ENCODE measurements around the gene CNRIP1. TPM values are rescaled to one million over a fixed set of nuclear protein-coding genes. Genes with fewer than 3 reads are reported as not detected.
"Not testable (repeated sequence)": the region's sequence is repeated elsewhere in the genome, so short reads cannot be mapped to it uniquely, and the experiment has no call there.

Gene CNRIP1
- total RNA-seq, 1 donor from 2014 or later, result 8.0 TPM

DNA sequence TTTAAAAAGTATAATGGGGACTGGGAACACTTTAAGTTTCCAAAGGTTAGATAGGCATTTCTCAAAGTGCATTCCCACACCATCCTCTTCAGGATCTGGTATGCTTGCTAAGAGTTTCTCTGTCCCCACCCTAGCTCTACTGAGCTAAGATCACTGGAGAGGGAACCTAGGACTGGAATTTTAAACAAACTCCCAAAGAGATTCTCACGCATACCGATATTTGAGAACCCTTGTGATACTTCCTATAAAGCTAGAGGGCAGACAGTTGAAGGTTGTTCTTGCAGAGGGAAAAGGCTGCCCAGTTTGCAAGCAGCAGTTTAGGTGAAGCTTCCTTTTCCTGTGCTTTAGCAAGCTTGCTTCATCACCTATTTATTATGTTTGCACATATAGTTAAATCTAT is 3.6 kb downstream of the CNRIP1 start:
- peaks cover 34% of the 10 kb centered on the region for H3K36me3 ChIP-seq

DNA sequence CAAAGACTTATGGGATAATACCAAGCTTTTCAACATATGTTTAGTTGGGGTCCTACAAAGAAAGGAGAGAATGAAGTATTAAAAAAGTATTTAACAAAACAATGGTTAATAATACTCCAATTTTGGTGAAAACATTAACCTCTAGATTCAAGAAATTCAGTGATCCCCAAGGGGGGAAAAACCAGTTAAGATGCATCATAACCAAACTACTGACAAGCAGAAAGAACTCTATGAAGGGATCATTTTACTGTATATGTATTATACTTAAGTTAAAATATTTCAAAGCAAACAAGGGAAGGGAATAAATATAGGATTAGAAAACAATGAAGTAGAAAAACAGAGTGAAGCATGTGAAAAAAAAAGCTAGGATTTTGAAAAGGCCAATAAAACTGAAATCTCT is 8.7 kb downstream of the CNRIP1 start:
- DNase-seq, result no peak
- H3K27me3 ChIP-seq (ENCODE audit: low read depth), result no peaks in the 10 kb centered on the region
- no peak overlapping the region for H3K27ac ChIP-seq (replicated peaks)
- H3K4me3 ChIP-seq, result no peak overlapping the region
- intact Hi-C loops (cut with micrococcal nuclease), result no loop called here
- H3K36me3 ChIP-seq, result peaks cover 35% of the 10 kb centered on the region
- H3K9me3 ChIP-seq (replicated peaks), result peaks cover 7% of the 10 kb centered on the region
- TF ChIP-seq, protein P1, sequence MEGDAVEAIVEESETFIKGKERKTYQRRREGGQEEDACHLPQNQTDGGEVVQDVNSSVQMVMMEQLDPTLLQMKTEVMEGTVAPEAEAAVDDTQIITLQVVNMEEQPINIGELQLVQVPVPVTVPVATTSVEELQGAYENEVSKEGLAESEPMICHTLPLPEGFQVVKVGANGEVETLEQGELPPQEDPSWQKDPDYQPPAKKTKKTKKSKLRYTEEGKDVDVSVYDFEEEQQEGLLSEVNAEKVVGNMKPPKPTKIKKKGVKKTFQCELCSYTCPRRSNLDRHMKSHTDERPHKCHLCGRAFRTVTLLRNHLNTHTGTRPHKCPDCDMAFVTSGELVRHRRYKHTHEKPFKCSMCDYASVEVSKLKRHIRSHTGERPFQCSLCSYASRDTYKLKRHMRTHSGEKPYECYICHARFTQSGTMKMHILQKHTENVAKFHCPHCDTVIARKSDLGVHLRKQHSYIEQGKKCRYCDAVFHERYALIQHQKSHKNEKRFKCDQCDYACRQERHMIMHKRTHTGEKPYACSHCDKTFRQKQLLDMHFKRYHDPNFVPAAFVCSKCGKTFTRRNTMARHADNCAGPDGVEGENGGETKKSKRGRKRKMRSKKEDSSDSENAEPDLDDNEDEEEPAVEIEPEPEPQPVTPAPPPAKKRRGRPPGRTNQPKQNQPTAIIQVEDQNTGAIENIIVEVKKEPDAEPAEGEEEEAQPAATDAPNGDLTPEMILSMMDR (IDR thresholded peaks at IDR 0.05; ENCODE audit: borderline replicate concordance), result no peak
- H3K4me1 ChIP-seq, result peaks cover 10% of the 10 kb centered on the region

More for the DNA sequence above, 3.6 kb downstream of the CNRIP1 start:
- peaks cover 45% of the 10 kb centered on the region for H3K4me1 ChIP-seq
- no peak overlapping the region for H3K4me3 ChIP-seq
- no peak for DNase-seq
- H3K9me3 ChIP-seq (replicated peaks), result peaks cover 7% of the 10 kb centered on the region
- TF ChIP-seq, protein P1 (IDR thresholded peaks at IDR 0.05; ENCODE audit: borderline replicate concordance), result no peak
- intact Hi-C loops (cut with micrococcal nuclease), result no loop called here
- H3K27me3 ChIP-seq (ENCODE audit: low read depth), result peaks cover 18% of the 10 kb centered on the region
- no peak overlapping the region for H3K27ac ChIP-seq (replicated peaks)

DNA sequence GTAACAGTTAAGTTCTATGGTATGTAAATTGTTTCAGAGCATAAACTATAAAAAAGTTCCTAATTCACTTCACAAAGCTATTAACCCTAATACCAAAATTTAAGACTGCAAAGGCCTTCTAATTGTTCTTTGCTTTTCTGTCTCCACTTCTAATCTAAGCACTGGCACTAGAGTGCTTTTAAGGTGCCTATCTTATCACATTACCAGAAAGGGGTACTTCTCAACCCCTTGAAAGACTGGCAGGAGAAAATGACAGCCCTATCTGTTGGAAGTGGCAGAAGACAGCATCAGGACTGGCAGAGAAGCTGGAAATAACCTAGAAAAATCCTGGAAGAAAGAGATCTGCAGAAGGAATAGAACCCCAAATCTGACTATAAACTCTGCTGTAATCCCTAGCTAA is 10.3 kb downstream of the CNRIP1 start:
- no peak overlapping the region for H3K27ac ChIP-seq (replicated peaks)
- no peaks in the 10 kb centered on the region for H3K27me3 ChIP-seq (ENCODE audit: low read depth)
- H3K4me3 ChIP-seq, result no peak overlapping the region
- intact Hi-C loops (cut with micrococcal nuclease), result no loop called here
- H3K36me3 ChIP-seq, result peaks cover 22% of the 10 kb centered on the region
- TF ChIP-seq, protein P1 (IDR thresholded peaks at IDR 0.05; ENCODE audit: borderline replicate concordance), result no peak
- peaks cover 6% of the 10 kb centered on the region for H3K9me3 ChIP-seq (replicated peaks)
- peaks cover 6% of the 10 kb centered on the region for H3K4me1 ChIP-seq
- no peak for DNase-seq

DNA sequence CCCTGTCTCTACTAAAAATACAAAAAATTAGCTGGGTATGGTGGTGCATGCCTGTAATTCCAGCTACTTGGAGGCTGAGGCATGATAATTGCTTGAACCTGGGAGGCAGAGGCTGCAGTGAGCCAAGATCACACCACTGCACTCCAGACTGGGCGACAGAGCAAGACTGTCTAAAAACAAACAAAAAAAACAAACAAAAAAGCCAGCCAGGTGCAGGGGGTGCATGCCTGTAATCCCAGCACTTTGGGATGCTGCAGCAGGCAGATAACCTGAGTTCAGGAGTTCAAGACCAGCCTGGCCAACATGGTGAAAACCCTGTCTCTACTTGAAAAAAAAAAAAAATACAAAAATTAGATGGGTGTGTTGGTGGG is 15.9 kb downstream of the CNRIP1 start:
- H3K27ac ChIP-seq (replicated peaks); H3K4me3 ChIP-seq; intact Hi-C loops (cut with micrococcal nuclease); H3K27me3 ChIP-seq (ENCODE audit: low read depth); DNase-seq; H3K9me3 ChIP-seq (replicated peaks); H3K4me1 ChIP-seq: not testable (repeated sequence)
- H3K36me3 ChIP-seq, result peaks cover 16% of the 10 kb centered on the region

DNA sequence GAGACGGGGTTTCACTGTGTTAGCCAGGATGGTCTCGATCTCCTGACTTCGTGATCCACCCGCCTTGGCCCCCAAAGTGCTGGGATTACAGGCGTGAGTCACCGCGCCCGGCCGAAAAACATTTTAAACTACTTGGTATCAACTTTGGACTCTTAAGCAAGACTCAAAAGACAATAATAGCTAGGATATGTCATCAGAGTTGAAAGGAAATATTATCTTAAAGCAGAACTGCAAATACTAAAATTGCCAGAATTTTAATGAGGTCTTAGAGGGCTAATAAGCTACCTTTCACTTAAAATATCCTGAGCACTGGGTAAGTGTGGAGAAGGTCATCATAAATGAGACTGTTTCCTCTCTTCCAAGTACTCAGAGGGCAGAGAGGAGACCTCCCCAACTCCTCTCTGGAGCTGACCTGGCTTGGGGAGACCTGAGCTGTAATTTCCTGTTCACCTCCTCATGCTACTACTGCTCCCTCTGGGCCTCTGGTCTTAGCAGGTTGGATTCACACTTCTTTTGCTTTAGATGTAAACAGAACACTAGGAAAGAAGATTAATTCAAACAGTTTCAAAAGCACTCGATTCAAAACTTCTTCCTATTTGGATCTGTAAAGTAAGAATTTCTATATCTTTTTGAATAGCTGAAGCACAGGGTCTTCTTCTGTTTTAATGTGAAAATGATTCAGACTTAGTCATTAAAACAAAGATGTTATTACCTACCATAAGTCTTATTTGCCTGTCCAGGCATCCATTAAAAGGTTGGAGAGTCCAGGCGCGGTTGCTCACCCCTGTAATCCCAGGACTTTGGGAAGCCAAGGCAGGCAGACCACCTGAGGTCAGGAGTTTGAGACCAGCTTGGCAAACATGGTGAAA is 16.5 kb downstream of the CNRIP1 start:
- TF ChIP-seq, protein P1 (IDR thresholded peaks at IDR 0.05; ENCODE audit: borderline replicate concordance), result no peak
- no peak for DNase-seq
- Histone ChIP-seq H3K36me3 (peaks cover 16% of the 10 kb centered on the region), H3K4me3 (no peak overlapping the region), H3K9me3 (replicated peaks) (no peaks in the 10 kb centered on the region), H3K27ac (replicated peaks) (no peak overlapping the region), H3K4me1 (no peaks in the 10 kb centered on the region), H3K27me3 (ENCODE audit: low read depth) (no peaks in the 10 kb centered on the region)
- intact Hi-C loops (cut with micrococcal nuclease), result no loop called here

DNA sequence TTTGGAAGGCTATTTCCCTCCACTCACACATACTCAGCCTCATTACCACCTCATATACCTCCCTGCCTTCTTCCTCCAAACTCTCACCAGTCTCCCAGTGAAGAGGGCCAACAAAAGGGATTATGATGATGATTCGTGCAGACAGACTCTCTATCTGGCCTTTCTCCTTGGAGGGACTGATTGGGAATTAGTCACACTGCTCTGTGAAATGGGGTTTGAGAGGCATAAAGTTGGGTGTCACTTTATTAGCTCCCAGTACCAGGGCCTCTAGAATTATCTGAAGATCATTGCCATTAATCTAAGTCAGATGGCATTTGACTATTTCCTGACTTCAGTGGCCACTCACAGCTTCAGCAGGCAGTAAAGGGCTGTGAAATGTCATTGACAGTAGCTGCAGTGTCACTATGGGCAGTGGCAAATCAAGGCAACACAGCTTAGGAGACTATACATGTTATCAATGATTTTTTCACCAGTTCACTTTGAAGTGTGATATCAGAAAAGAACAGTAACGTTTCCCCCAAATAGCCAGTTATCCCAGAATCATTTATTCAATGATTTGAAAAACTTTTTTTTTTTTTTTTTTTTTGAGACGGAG is 17.4 kb downstream of the CNRIP1 start:
- intact Hi-C loops (cut with micrococcal nuclease), result no loop called here
- DNase-seq, result no peak
- Histone ChIP-seq H3K4me3 (no peak overlapping the region), H3K36me3 (peaks cover 16% of the 10 kb centered on the region), H3K4me1 (no peaks in the 10 kb centered on the region), H3K27ac (replicated peaks) (no peak overlapping the region), H3K9me3 (replicated peaks) (no peaks in the 10 kb centered on the region), H3K27me3 (ENCODE audit: low read depth) (no peaks in the 10 kb centered on the region)
- TF ChIP-seq, protein P1 (IDR thresholded peaks at IDR 0.05; ENCODE audit: borderline replicate concordance), result no peak

Data from left ventricle myocardium inferior (tissue), 1 donor.